Measurements from ENCODE around the gene AKAP13.

Gene AKAP13

GRCh38 chr15:85718271-85718971, 338.0 kb downstream of the AKAP13 start:
- no peak for DNase-seq

GRCh38 chr15:85718981-85719380, 338.6 kb downstream of the AKAP13 start:
- DNase-seq, result no peak

- no peak for DNase-seq
These were observed 342.2 kb downstream of the AKAP13 start for GRCh38 chr15:85722374-85723152.

- DNase-seq, result no peak
These were observed 343.9 kb downstream of the AKAP13 start for GRCh38 chr15:85723960-85724945.

- DNase-seq, result no peak
These were observed 344.6 kb downstream of the AKAP13 start for GRCh38 chr15:85725019-85725418.

GRCh38 chr15:85725564-85725963, 345.2 kb downstream of the AKAP13 start:
- DNase-seq, result no peak

GRCh38 chr15:85726454-85726853, 346.1 kb downstream of the AKAP13 start:
- DNase-seq, result no peak

- no peak for DNase-seq
These were observed 346.7 kb downstream of the AKAP13 start for GRCh38 chr15:85727068-85727467.

- peak; percentile 32 for DNase-seq
These were observed 349.8 kb downstream of the AKAP13 start for GRCh38 chr15:85730001-85730820.

GRCh38 chr15:85733416-85733815, 353.0 kb downstream of the AKAP13 start:
- no peak for DNase-seq

GRCh38 chr15:85737061-85737460, 356.7 kb downstream of the AKAP13 start:
- DNase-seq, result no peak

GRCh38 chr15:85741021-85741421, 360.6 kb downstream of the AKAP13 start:
- DNase-seq, result no peak

- DNase-seq, result no peak
These were observed 361.3 kb downstream of the AKAP13 start for GRCh38 chr15:85741662-85742061.

GRCh38 chr15:85742186-85742821, 361.9 kb downstream of the AKAP13 start:
- DNase-seq, result no peak

- peak; percentile 1 for DNase-seq
These were observed 363.1 kb downstream of the AKAP13 start for GRCh38 chr15:85743392-85744055.

GRCh38 chr15:85744579-85744978, 364.2 kb downstream of the AKAP13 start:
- DNase-seq, result no peak

GRCh38 chr15:85745023-85745422, 364.6 kb downstream of the AKAP13 start:
- no peak for DNase-seq

GRCh38 chr15:85745525-85746150, 365.2 kb downstream of the AKAP13 start:
- DNase-seq, result no peak

- DNase-seq, result no peak
These were observed 366.2 kb downstream of the AKAP13 start for GRCh38 chr15:85746641-85747040.

GRCh38 chr15:85748176-85748575, 367.8 kb downstream of the AKAP13 start:
- no peak for DNase-seq

- no peak for DNase-seq
These were observed 368.3 kb downstream of the AKAP13 start for GRCh38 chr15:85748729-85749128.

Data from NCI-H1092 treated with DMSO at 0.1 percent for 48 hours (cell line).